Measurements from ENCODE around the gene DLGAP4.

The DLGAP4 gene

DNA sequence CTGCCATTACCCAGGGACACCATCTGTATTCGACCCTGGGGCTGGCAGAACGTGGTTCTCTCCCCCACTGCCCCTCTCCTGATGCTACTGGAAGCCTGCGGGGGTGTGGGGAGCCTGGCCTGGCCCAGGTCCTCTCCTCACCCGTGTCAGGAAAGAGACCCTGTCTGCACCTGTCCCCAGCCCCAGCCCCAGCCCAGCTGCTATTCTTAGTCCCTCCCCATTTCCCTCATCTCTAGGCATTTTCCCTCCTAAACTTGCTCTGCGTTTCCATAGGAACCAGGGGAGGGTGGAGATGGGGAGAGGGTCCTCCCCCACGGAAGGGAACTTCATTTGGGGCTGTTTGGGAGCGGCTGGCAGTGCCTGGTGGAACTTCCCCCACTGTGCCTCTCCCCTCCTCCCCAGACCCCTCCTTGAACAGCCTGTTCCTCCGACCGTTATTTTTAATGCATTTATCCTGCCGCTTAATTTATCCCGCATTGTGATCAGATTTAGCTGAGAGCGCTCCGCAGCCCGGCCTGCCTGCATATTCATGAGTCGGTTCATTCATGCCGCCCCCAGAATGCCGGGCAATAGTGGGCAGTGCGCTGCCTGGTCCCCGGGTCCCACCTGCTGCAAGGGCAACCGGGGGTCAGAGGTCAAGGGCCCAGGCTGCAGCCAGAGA is 31.8 kb upstream of the DLGAP4 start:
- no peak for DNase-seq

DNA sequence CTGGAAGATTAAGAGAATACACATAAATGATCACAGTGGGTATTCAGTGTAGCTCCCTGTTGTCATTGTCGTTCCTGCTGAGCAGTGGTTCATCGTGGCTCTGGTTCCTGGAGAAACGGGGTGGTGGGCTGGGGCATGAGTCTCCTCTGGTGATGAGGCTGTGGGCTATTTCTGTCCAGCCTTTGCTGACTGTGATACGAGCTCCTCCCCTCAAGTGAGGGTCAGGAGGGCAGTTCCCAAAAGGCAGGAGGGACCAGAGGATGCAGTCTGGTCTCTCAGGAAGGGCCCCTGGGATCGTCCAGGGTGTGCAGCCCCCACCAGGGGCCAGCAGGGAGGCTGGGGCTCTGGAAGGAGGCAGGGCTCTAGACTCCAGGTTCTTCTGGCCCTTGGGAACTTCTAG is 31.1 kb upstream of the DLGAP4 start:
- DNase-seq: no peak

- DNase-seq: no peak
Observed at GRCh38 chr20:36275441-36276189, 30.5 kb upstream of the DLGAP4 start.

- DNase-seq: no peak
Observed at GRCh38 chr20:36277546-36277945, 28.6 kb upstream of the DLGAP4 start.

- no peak for DNase-seq
Observed at GRCh38 chr20:36279362-36279761, 26.8 kb upstream of the DLGAP4 start.

DNA sequence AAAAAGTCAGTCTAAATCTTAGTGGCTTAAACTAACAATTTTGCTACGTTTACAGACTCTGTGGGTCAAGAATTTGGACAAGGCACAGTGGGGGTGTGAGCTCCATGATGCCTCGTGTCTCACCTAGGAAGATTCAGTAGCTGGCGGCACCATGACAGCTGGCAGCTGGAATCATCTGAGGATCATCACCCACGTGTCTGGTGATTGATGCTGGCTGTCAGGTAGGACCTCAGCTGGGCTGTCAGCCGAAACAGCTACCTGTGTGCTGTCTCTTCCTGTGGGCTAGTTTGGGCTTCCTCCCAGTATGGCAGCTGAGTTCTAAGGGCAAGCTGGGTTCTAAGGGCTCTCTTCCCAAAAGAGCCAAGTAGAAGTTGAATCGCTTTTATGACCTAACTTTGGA is 26.4 kb upstream of the DLGAP4 start:
- DNase-seq: no peak

DNA sequence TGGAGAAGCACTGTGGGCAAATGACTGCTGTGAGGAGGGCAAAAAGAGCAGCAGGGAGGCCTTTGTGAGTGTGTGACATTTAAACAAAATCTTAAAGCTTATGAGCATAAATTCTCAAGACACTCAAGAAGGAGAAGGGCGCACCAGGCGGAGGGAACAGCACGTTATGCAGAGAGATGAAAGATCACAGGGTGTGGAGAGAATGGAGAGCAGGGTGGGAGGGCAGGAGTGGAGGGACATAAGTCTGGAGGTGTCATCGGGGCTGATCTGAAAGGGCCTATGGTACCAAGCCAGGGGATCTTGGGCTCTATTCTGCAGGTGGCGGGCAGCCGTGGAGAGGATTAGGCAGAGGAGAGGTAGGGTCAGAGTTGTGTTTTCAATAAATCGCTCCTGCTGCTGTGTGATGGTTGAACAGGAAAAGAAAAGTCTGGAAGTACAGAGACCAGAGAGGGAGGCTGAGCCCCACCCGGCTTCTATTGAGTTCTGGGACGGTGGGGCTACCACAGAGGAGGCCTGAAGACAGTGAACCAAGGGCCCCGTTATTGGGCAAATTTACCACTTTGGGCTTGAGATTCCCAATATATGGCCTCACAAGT is 24.3 kb upstream of the DLGAP4 start:
- no peak for DNase-seq

DNA sequence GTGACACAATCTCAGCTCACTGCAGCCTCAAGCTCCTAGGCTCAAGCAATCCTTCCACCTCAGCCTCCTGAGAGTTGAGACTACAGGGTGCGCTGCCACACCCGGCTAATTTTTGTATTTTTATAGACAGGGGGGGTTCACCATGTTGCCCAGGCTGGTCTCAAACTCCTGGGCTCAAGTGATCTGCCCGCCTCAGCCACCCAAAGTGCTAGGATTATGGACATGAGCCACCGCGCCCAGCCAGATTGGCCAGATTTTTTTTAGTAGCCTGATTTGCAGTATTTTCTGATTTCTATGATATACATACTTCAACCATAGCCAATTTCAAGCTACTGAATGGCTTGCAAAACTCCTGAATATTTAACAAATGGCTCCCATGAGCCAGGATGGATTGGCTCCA is 21.4 kb upstream of the DLGAP4 start:
- DNase-seq: no peak

DNA sequence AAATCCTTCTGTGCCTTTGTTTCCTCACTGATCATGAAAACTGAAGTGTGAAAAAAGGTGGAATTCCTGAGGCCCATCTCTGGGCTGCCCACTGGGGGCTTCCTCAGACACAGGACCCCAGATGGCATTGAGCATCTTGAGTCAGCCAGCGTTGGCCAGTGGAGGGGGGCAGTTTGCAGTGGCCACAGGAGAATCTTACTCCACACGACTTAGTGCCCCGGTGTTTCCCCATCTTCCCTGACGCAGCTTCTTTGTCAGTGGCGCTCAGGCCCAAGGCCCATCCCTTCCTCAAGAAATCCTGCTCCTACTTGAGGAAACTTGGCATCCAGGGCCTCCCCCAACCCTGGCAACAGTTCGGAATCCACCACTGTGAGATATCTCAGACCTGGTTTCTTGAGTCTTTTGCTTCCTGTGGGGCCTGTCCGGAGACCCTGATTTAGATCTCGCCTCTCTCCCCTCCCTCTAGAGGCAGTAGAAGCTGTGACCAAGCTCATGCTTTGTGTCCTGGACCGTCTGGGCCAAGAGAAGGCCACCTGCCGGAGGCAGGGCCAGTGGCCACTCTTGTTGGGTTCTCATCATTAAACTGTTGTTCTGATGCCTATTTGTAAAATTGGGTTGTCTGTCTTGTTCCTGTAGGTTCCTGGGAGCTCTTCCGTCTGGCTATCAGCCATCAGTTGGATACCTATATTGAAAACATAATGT is 20.2 kb upstream of the DLGAP4 start:
- no peak for DNase-seq

DNA sequence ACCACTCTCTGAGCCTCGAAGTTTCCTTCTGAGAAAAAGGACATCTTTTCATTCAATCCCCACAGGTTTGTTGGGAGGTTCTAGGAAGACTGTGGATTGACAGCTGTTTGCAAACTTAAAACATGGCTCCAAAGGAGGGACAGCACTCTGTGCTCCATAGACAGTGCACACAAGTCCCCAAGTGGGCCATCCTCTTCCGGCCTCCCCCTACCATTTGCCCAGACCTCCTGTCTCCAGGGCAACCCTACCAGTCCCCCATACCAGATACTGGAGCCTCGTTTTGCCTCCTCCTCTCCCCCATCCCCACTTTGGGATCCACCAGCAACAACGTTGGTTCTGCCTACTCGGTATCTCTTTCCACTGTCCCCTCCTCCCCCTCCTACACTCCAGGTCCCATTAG is 8.5 kb upstream of the DLGAP4 start:
- DNase-seq: no peak

- DNase-seq: no peak
Observed at GRCh38 chr20:36298061-36298460, 8.1 kb upstream of the DLGAP4 start.

DNA sequence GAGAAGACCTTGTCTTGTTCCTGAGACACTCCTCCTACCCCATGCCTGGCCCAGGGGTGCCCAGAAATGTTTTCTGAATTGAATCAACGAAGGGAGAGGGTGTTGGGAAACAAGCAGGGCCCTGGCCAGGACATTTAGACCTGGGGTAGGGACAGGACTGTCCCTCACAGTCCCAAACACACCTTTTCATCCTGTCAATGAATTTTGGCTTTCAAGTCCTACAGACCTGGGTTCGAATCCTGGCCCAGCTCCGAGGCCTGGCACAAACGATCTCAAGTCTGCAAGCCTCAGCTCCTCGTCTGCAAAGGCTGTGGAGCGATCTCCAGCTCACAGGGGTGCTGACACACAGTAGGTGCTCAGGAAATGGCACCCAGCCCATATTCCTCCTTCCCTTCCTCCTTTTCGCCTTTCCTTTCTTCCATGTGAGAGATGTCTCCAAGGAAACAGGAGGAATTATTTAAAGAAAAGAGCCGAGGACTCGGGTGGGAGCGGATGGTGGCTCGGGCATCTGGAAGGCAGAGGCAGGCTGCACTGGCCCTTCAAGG is 7.3 kb upstream of the DLGAP4 start:
- DNase-seq: no peak

DNA sequence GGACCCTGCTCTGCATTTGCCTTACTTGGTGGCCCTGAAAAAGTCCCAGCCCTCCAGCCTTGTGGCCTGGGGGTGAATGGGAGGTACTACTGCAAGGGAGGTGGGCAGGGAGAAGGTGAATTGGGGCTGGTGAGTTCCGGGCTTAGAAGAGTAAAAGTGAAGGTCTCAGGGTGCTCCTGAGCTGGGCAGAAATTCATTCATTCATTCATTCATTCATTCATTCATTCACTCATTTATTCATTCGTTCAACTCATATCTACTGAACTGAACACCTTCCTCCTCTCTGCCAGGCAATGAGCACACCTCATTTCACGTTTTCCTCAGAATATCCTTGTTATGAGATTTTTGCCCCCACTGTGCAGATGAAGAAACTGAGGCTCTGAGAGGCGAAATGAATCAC is 6.7 kb upstream of the DLGAP4 start:
- no peak for DNase-seq

- DNase-seq: no peak
Observed at GRCh38 chr20:36301359-36302119, 4.6 kb upstream of the DLGAP4 start.

DNA sequence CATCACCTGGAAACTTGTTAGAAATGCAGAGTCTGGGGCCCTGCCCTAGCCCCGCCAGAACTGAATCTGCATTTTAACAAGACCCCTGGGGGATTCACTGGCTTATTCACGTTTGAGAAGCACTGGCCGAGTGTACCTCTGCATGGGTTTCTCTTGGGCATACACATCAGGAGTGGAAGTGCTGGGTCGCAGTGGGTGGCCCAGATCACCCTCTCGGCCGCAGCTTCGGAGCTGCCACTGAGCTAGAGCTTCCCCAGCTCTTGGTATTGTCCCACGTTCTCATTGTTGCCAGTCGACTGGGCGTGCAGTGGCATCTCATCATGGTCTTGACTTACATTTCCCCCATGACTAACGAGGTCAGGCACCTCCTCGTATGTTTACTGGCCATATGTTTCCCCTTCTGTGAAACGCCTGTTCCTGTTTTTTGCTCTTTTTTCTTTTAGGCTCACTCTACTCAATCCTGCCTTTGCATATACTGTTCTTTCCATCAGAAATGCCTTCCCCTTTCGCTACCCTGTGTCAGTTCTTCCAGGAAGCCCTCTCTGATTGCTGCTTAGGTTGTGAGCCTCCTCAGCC is 3.0 kb upstream of the DLGAP4 start:
- DNase-seq: peak; percentile 15

DNA sequence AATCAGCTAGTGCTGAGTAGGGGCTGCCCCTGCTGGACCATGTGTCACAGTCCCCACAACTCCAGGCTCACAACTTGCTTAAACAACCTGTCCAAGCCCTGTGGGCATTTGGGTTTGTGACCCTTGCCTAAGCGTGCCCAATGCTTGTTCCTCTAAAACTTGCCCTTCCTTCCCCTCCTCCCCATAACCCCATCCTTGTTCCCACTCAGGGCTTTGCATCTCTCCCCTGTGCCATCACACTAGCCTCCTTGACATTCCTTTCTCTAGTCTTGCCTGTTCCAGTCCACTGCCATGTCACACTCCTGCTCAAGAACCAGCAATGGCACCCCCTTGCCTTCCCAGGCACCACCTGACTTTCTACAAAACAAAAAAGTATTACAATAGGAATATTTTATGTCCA is 2.3 kb upstream of the DLGAP4 start:
- no peak for DNase-seq

DNA sequence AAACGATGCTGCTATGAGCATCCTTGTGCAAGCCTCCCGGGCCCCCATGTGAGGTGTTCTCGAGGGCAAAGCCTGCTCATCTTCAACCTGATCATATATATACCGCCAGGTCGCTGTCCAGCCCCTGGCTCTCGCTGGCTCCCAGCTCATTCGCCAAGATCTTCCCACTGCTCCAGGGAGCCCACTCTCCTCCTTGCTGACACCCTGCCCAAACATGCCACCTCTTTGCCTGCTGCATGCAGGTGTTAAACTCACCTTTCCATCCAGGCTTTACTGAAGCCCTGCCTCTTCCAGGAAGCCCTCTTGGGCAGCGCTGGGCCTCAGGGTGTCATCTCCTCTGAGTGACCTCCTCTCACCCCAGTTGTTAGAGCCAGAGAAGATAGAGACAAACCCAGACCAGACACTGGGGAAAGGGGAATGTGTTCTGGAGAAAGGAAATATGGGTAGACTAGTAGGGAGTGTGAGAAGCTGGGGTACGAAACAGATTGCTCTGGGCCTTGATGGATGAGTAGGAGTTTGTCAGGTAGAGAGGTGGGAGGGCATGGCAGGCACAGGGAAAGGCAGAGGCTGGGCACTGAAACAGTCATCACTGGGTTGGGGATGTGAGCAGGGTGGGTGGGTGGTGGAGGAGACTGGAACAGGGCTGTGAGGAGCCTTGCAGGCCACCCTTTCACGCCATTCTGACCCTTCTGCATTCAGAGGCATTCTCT is 1.2 kb upstream of the DLGAP4 start:
- no peak for DNase-seq

GRCh38 chr20:36306553-36307411 is 643 bp downstream of the DLGAP4 start:
- no peak for DNase-seq

DNA sequence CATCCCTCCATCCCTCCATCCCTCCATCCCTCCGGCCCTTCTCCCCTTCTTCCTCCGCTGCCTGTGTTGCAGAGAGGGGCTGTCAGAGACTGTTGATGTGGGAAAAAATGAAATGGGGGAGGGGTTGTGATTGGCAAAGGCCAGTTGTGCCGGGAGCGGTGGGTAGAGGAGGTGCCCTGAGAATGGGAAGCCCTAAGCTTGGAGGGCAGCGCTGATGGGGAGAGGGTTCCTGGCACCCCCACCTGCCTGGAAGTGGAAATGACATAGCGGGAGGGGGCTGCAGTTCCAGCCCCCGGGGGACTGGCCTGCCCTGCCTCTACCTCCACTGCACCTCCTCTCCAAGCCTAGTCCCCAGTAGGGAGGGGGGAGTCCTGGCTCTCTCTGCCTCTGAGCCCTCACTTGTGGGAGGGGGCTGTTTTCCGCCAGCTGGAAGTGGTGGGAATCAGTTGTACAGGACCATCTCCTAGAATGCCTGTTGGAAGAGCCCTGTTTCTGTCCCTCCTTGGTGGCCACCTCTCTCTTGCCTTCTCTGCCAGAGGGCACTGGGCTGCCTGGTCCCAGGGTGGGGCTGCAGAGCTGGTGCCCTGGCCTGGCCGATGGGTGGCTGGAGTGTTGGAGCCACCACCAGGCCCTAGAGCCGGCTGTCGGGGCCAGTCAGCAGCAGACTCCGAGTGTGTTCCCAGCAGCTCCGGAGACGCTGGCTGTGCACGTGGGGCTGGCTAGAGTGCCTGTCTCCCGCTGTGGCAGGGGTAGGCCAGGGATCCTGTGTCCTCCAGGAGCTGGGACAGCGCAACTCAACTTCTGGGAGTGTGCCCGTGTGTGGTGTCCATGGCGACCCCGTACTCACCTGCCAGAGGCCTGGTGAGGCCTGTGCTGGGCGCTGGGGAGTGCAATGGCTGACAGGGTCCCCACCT is 1.5 kb downstream of the DLGAP4 start:
- DNase-seq: no peak

- no peak for DNase-seq
Observed at GRCh38 chr20:36308353-36308752, 2.2 kb downstream of the DLGAP4 start.

All from HCEC 1CT (cell line).